Keratinocyte (primary cell): ENCODE results near the gene UPK1A. TPM values are rescaled to one million over a fixed set of nuclear protein-coding genes. Genes with fewer than 3 reads are reported as not detected.

ENCODE experiments used
- DNase-seq: peaks from one replicate; pipeline ENCODE4 v3.0.0-alpha.2; 2011; ENCODE audit warnings: low read depth, missing footprints, low spot score
- FAIRE-seq: peaks from 2 replicates; lab custom pipeline; 2011; peaks lifted over from hg19 to GRCh38; lab: Jason Lieb, UNC
- H2AFZ ChIP-seq: 2 replicates; pipeline ENCODE4 v1.6.0; 2012; ENCODE audit warnings: low read length, control low read depth, inconsistent platforms; ENCODE audit not compliant: control insufficient read depth
- H3K27ac ChIP-seq: 2 replicates; pipeline ENCODE4 v1.5.1; 2011; ENCODE audit warnings: low read length; ENCODE audit not compliant: control insufficient read depth, insufficient read depth
- H3K27me3 ChIP-seq: 3 replicates; pipeline ENCODE4 v1.6.0; 2011; ENCODE audit warnings: low read length; ENCODE audit not compliant: control insufficient read depth, insufficient read depth; ENCODE audit errors: extremely low read depth
- H3K36me3 ChIP-seq, 2 experiments: 2 replicates in 1 of 2; 3 replicates in 1 of 2; pipeline ENCODE4 v1.5.1; 2011; ENCODE audit warnings: low read length in 2 of 2, mild to moderate bottlenecking in 1 of 2; ENCODE audit not compliant: control insufficient read depth in 2 of 2, insufficient read depth in 2 of 2; ENCODE audit errors: extremely low read depth in 1 of 2
- H3K4me1 ChIP-seq: 3 replicates; pipeline ENCODE4 v1.5.1; 2011; ENCODE audit warnings: low read length; ENCODE audit not compliant: control insufficient read depth, insufficient read depth; ENCODE audit errors: extremely low read depth
- H3K4me2 ChIP-seq: 3 replicates; pipeline ENCODE4 v1.6.0; 2011; ENCODE audit warnings: low read depth, low read length; ENCODE audit not compliant: control insufficient read depth, insufficient read depth; ENCODE audit errors: extremely low read depth
- H3K4me3 ChIP-seq, 3 experiments: fragments of 200-600 bp in 1 of 3; sonication (generic) in 1 of 3; 2 replicates in 2 of 3; 3 replicates in 1 of 3; pipeline ENCODE4 v1.5.1; 2011 to 2016; ENCODE audit warnings: low read length in 3 of 3, mild to moderate bottlenecking in 3 of 3, control low read depth in 2 of 3, inconsistent platforms in 1 of 3, low read depth in 1 of 3, mixed read lengths in 1 of 3, mixed run types in 1 of 3, moderate library complexity in 1 of 3; ENCODE audit not compliant: control insufficient read depth in 2 of 3, insufficient read depth in 2 of 3; ENCODE audit errors: extremely low read depth in 1 of 3
- H3K79me2 ChIP-seq: 2 replicates; pipeline ENCODE4 v1.6.0; 2012; ENCODE audit warnings: low read length; ENCODE audit not compliant: control insufficient read depth, insufficient read depth
- H3K9ac ChIP-seq: 3 replicates; pipeline ENCODE4 v1.6.0; 2011; ENCODE audit warnings: low read length; ENCODE audit not compliant: control insufficient read depth, insufficient read depth; ENCODE audit errors: extremely low read depth
- H3K9me1 ChIP-seq: 3 replicates; pipeline ENCODE4 v1.6.0; 2011; ENCODE audit warnings: low read length; ENCODE audit not compliant: control insufficient read depth, insufficient read depth; ENCODE audit errors: extremely low read depth
- H3K9me3 ChIP-seq: 2 replicates; pipeline ENCODE4 v1.5.1; 2012; ENCODE audit warnings: low read depth, low read length; ENCODE audit not compliant: control insufficient read depth
- H4K20me1 ChIP-seq: 3 replicates; pipeline ENCODE4 v1.6.0; 2011; ENCODE audit warnings: low read length; ENCODE audit not compliant: control insufficient read depth, insufficient read depth; ENCODE audit errors: extremely low read depth
- EZH2 ChIP-seq: IDR thresholded peaks from one replicate; pipeline ENCODE4 v1.6.1; 2012; ENCODE audit warnings: inconsistent platforms, mild to moderate bottlenecking, low read length, moderate library complexity
- dilution Hi-C: fragments of 300-500 bp; cut with MboI; formaldehyde crosslinking; loops from one replicate; pipeline ENCODE4 v1.7.0; 2020; ENCODE audit warnings: low sequenced_read_pairs; ENCODE audit not compliant: extremely low pct_ligation_motif_present
- polyA plus RNA-seq, 5 experiments: library from polyadenylated mRNA; depleted of rRNA in 3 of 5; stranded (reverse) in 3 of 5; stranded (forward) in 1 of 5; unstranded in 1 of 5; fragments of >200 nt; gene quantifications; 1 replicate in 1 of 5; 2 replicates in 3 of 5; 3 replicates in 1 of 5; pipeline versions ENCODE4 v1.2.1 to v1.2.3, GENCODE V29; 2011 to 2012; ENCODE audit warnings: missing spikeins in 2 of 5, low read depth in 1 of 5, low replicate concordance in 1 of 5
- TF ChIP-seq, protein P1 (sequence below), 3 experiments: IDR thresholded peaks in 1 of 3; conservative IDR thresholded peaks in 1 of 3; optimal IDR thresholded peaks in 1 of 3; 2 replicates in 2 of 3; 3 replicates in 1 of 3; pipeline versions ENCODE3 to v1.5.1; 2011; ENCODE audit warnings: low read length in 3 of 3, mild to moderate bottlenecking in 3 of 3, moderate library complexity in 2 of 3, control low read depth in 1 of 3, inconsistent platforms in 1 of 3; ENCODE audit not compliant: insufficient read depth in 2 of 3; ENCODE audit errors: extremely low read depth in 1 of 3

Gene UPK1A
- polyA plus RNA-seq, 1 donor (not counting 4 experiments of a cell fraction or from before 2014, with no cell fraction given), result 0.09 TPM

DNA sequence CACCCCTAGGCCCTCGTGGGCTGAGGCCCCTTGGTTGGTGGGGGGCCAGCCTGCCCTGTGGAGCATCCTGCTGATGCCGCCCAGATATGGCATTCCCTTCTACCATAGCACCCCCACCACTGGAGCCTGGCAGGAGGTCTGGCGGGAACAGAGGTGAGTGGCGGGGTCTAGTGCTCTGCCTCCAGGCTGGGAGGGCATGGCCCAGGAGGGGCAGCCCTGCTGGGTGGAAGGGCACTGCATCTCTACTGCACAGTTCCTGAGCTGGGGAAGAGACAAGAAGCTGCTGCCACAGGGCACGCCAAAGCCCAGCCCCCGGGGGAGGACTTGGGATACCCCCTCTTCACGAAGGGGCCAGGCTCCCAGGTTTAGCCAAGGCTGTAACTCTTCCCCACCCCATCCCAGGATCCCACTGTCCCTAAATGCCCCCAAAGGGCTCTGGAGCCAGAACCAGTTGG lies 49.1 kb downstream of the UPK1A start:
- peaks cover 23% of the 10 kb centered on the region for H3K79me2 ChIP-seq
- DNase-seq (no peak), FAIRE-seq (no peak)
- H3K4me2 ChIP-seq, result peak overlapping the region; percentile 96
- dilution Hi-C loops, result no loop called here
- H3K27me3 ChIP-seq, result no peaks in the 10 kb centered on the region
- peaks cover 2 to 7% of the 10 kb centered on the region in 2 experiments for H3K36me3 ChIP-seq
- no peak for TF ChIP-seq EZH2
- TF ChIP-seq, protein P1, sequence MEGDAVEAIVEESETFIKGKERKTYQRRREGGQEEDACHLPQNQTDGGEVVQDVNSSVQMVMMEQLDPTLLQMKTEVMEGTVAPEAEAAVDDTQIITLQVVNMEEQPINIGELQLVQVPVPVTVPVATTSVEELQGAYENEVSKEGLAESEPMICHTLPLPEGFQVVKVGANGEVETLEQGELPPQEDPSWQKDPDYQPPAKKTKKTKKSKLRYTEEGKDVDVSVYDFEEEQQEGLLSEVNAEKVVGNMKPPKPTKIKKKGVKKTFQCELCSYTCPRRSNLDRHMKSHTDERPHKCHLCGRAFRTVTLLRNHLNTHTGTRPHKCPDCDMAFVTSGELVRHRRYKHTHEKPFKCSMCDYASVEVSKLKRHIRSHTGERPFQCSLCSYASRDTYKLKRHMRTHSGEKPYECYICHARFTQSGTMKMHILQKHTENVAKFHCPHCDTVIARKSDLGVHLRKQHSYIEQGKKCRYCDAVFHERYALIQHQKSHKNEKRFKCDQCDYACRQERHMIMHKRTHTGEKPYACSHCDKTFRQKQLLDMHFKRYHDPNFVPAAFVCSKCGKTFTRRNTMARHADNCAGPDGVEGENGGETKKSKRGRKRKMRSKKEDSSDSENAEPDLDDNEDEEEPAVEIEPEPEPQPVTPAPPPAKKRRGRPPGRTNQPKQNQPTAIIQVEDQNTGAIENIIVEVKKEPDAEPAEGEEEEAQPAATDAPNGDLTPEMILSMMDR (optimal IDR thresholded peaks at IDR 0.05 in 1 of 3, IDR thresholded peaks at IDR 0.05 in 1 of 3, conservative IDR thresholded peaks at IDR 0.05 in 1 of 3; ENCODE audit: extremely low read depth in 1 of 3, insufficient read depth in 2 of 3, low read length in 3 of 3), result no peak
- H3K9me1 ChIP-seq, result no peaks in the 10 kb centered on the region
- H3K9me3 ChIP-seq, result no peaks in the 10 kb centered on the region
- H3K4me1 ChIP-seq, result peaks cover 29% of the 10 kb centered on the region
- H3K4me3 ChIP-seq, result no peak overlapping the region
- no peak overlapping the region for H3K27ac ChIP-seq
- H3K9ac ChIP-seq, result no peak overlapping the region
- no peak overlapping the region for H2AFZ ChIP-seq
- H4K20me1 ChIP-seq, result no peaks in the 10 kb centered on the region

DNA sequence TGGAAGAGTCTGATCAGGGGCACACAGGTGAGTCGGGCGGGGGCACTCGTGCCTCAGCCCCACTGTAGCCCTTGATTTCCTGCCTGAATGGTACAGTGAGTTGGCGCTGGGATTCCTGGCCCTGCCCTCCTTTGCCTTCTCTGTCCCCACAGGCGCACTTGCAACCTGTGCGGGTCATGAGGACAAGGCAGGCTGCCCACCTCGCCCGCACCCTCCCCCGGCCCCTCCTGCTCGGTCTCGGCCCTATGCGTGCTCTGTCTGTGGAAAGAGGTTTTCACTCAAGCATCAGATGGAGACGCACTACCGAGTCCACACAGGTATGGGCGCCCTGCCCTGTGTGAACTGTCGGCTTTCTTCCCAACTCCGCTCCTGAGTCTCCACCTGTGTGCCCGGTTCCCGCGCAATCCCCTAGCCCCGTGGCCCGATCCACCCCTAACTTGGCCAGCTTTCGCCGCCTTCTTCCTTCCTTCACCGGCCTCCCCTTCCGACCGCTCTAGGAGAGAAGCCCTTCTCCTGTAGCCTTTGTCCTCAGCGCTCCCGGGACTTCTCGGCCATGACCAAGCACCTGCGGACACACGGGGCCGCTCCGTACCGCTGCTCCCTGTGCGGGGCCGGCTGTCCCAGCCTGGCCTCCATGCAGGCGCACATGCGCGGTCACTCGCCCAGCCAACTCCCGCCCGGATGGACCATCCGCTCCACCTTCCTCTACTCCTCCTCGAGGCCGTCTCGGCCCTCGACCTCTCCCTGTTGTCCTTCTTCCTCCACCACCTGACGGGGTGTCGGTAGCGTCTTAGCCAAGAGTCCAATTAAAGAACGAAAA lies 49.9 kb downstream of the UPK1A start:
- peaks cover 2 to 7% of the 10 kb centered on the region in 2 experiments for H3K36me3 ChIP-seq
- no peak for DNase-seq
- H2AFZ ChIP-seq, result peak overlapping the region; percentile 86
- H3K9ac ChIP-seq, result peak overlapping the region; percentile 79
- H3K4me2 ChIP-seq, result peak overlapping the region; percentile 96
- no peaks in the 10 kb centered on the region for H3K9me3 ChIP-seq
- no peak for FAIRE-seq
- H3K27ac ChIP-seq, result peak overlapping the region; percentile 17
- dilution Hi-C loops, result no loop called here
- H3K27me3 ChIP-seq, result no peaks in the 10 kb centered on the region
- H4K20me1 ChIP-seq, result peaks cover under 1% of the 10 kb centered on the region
- peaks cover 28% of the 10 kb centered on the region for H3K79me2 ChIP-seq
- no peaks in the 10 kb centered on the region for H3K9me1 ChIP-seq
- TF ChIP-seq, protein P1 (optimal IDR thresholded peaks at IDR 0.05 in 1 of 3, IDR thresholded peaks at IDR 0.05 in 1 of 3, conservative IDR thresholded peaks at IDR 0.05 in 1 of 3; ENCODE audit: extremely low read depth in 1 of 3, insufficient read depth in 2 of 3, low read length in 3 of 3), result no peak
- TF ChIP-seq EZH2, result no peak
- H3K4me3 ChIP-seq, result peak overlapping the region; percentile 76 to 86 (median 85)
- H3K4me1 ChIP-seq, result peaks cover 25% of the 10 kb centered on the region
